B cell (primary cell): Measurements from ENCODE around the gene ABCA2. TPM values are rescaled to one million over a fixed set of nuclear protein-coding genes. Genes with fewer than 3 reads are reported as not detected.

Source experiments
- ATAC-seq: fragments of 200-7000 bp; cut with Tn5 transposase; one replicate; pipeline ENCODE4 v1.10.0; 2021; ENCODE audit warnings: low read depth, mild to moderate bottlenecking, moderate number of reproducible peaks, moderate library complexity
- CTCF ChIA-PET: fragments of 350-600 bp; sonication (Branson Sonifier 250); formaldehyde crosslinking; loops from one replicate; lab custom pipeline; 2021; ENCODE audit warnings: antibody characterized with exemption, inconsistent platforms; lab: Charles Lee
- POLR2A ChIA-PET: fragments of 350-600 bp; sonication (Branson Sonifier 250); formaldehyde crosslinking; loops from one replicate; lab custom pipeline; 2021; ENCODE audit warnings: antibody characterized with exemption; lab: Charles Lee
- DNase-seq: peaks from one replicate; pipeline ENCODE4 v3.0.0; 2013
- H2AFZ ChIP-seq: 2 replicates; pipeline ENCODE4 v1.6.1; 2012; ENCODE audit warnings: mild to moderate bottlenecking, low read depth, low read length; ENCODE audit not compliant: insufficient read depth, poor library complexity, severe bottlenecking
- H3K27ac ChIP-seq, 2 donors: 1 replicate in 1 of 2; 2 replicates in 1 of 2; pipeline ENCODE4 v1.5.1; 2012 to 2013; ENCODE audit warnings: low read length in 2 of 2, mild to moderate bottlenecking in 2 of 2, moderate library complexity in 1 of 2
- H3K27me3 ChIP-seq, 4 experiments: fragments of 200-600 bp in 1 of 4; sonication (generic) in 1 of 4; replicated peaks in 1 of 4; 1 replicate in 2 of 4; 2 replicates in 2 of 4; pipeline versions ENCODE4 v1.6.1 to v1.7.0; 2013 to 2016; ENCODE audit warnings: low read length in 3 of 4, mild to moderate bottlenecking in 2 of 4, mixed read lengths in 1 of 4, moderate library complexity in 1 of 4; ENCODE audit not compliant: insufficient read depth in 4 of 4, control insufficient read depth in 3 of 4; ENCODE audit errors: control extremely low read depth in 1 of 4
- H3K36me3 ChIP-seq, 2 experiments: replicated peaks in 1 of 2; 1 replicate in 1 of 2; 2 replicates in 1 of 2; pipeline versions ENCODE4 v1.6.1 to v1.7.1; 2013; ENCODE audit warnings: low read length in 1 of 2; ENCODE audit not compliant: insufficient read depth in 2 of 2, control insufficient read depth in 1 of 2; ENCODE audit errors: control extremely low read depth in 1 of 2, extremely low read depth in 1 of 2
- H3K4me1 ChIP-seq, 2 donors: fragments of 200-600 bp in 1 of 2; sonication (generic) in 1 of 2; 1 replicate in 1 of 2; 2 replicates in 1 of 2; pipeline versions ENCODE4 v1.5.1 to v1.6.1; 2013 to 2017; ENCODE audit warnings: low read length in 2 of 2; ENCODE audit not compliant: control insufficient read depth in 2 of 2, insufficient read depth in 2 of 2
- H3K4me2 ChIP-seq: replicated peaks from 2 replicates; pipeline ENCODE3; 2012; ENCODE audit warnings: mild to moderate bottlenecking, low read depth, low read length; ENCODE audit not compliant: poor library complexity, severe bottlenecking
- H3K4me3 ChIP-seq, 5 experiments: fragments of 200-600 bp in 1 of 5; sonication (generic) in 1 of 5; 1 replicate in 3 of 5; 2 replicates in 2 of 5; pipeline versions ENCODE4 v1.5.1 to v1.7.0; 2011 to 2016; ENCODE audit warnings: low read length in 4 of 5, mild to moderate bottlenecking in 4 of 5, low read depth in 2 of 5, control low read depth in 1 of 5, moderate library complexity in 1 of 5; ENCODE audit not compliant: insufficient read depth in 1 of 5; ENCODE audit errors: control extremely low read depth in 1 of 5, extremely low read depth in 1 of 5
- H3K79me2 ChIP-seq: fragments of 200-600 bp; sonication (generic); one replicate; pipeline ENCODE4 v1.6.0; 2016; ENCODE audit warnings: low read length; ENCODE audit not compliant: control insufficient read depth, insufficient read depth
- H3K9ac ChIP-seq: fragments of 200-600 bp; sonication (generic); 2 replicates; pipeline ENCODE4 v1.6.1; 2017; ENCODE audit warnings: mild to moderate bottlenecking, low read length, moderate library complexity
- H3K9me3 ChIP-seq, 3 donors: one replicate each; pipeline versions ENCODE4 v1.6.1 to v1.7.1; 2013; ENCODE audit warnings: low read length in 2 of 3; ENCODE audit not compliant: control insufficient read depth in 2 of 3, insufficient read depth in 1 of 3; ENCODE audit errors: control extremely low read depth in 1 of 3
- H4K20me1 ChIP-seq: 2 replicates; pipeline ENCODE4 v1.6.0; 2012; ENCODE audit warnings: mild to moderate bottlenecking, low read length; ENCODE audit not compliant: insufficient read depth, control insufficient read depth, poor library complexity, severe bottlenecking
- H3K27ac Mint-ChIP-seq: one replicate; pipeline ENCODE4 v1.8.0; 2021; ENCODE audit warnings: mixed read lengths
- H3K27me3 Mint-ChIP-seq: one replicate; pipeline ENCODE4 v1.8.0; 2021; ENCODE audit warnings: mixed read lengths
- H3K4me1 Mint-ChIP-seq: one replicate; pipeline ENCODE4 v1.8.0; 2021; ENCODE audit warnings: mixed read lengths
- H3K4me3 Mint-ChIP-seq: one replicate; pipeline ENCODE4 v1.8.0; 2021; ENCODE audit warnings: mixed read lengths
- H3K9me3 Mint-ChIP-seq: one replicate; pipeline ENCODE4 v1.8.0; 2022; ENCODE audit warnings: mixed read lengths; ENCODE audit not compliant: insufficient read depth
- EZH2 ChIP-seq: IDR thresholded peaks from 2 replicates; pipeline ENCODE4 v1.6.1; 2012; ENCODE audit warnings: borderline replicate concordance, low read depth, mild to moderate bottlenecking, moderate library complexity, low read length; ENCODE audit not compliant: insufficient read depth, poor library complexity, severe bottlenecking
- WGBS: methylation state at CpG from one replicate; pipeline ENCODE4 v1.1.5; 2013; ENCODE audit warnings: missing lambda C conversion rate; ENCODE audit not compliant: insufficient coverage; 5-methylcytosine and 5-hydroxymethylcytosine counted together
- intact Hi-C: fragments of 100-400 bp; cut with micrococcal nuclease; formaldehyde crosslinking; loops from one replicate; pipeline ENCODE4 v1.10.0; 2022
- polyA plus RNA-seq: library from polyadenylated mRNA; depleted of rRNA; stranded (reverse); fragments of >200 nt; gene quantifications from 2 replicates; pipeline ENCODE4 v1.2.3, GENCODE V29; 2012
- total RNA-seq, 2 donors: library from RNA; stranded (reverse); fragments of 120-200 nt in 1 of 2; gene quantifications; 1 replicate in 1 of 2; 2 replicates in 1 of 2; pipeline versions ENCODE4 v1.2.3 to v1.2.4, GENCODE V29; 2013 to 2022
- TF ChIP-seq, protein P1 (sequence below): fragments of 200-600 bp; IDR thresholded peaks from one replicate; pipeline ENCODE4 v1.8.0; 2022; ENCODE audit warnings: antibody characterized with exemption, mild to moderate bottlenecking

Gene ABCA2
- total and polyA plus RNA-seq, 2 donors (not counting 1 experiment from before 2014, with no cell fraction given): 30.7 to 61.1 TPM

DNA sequence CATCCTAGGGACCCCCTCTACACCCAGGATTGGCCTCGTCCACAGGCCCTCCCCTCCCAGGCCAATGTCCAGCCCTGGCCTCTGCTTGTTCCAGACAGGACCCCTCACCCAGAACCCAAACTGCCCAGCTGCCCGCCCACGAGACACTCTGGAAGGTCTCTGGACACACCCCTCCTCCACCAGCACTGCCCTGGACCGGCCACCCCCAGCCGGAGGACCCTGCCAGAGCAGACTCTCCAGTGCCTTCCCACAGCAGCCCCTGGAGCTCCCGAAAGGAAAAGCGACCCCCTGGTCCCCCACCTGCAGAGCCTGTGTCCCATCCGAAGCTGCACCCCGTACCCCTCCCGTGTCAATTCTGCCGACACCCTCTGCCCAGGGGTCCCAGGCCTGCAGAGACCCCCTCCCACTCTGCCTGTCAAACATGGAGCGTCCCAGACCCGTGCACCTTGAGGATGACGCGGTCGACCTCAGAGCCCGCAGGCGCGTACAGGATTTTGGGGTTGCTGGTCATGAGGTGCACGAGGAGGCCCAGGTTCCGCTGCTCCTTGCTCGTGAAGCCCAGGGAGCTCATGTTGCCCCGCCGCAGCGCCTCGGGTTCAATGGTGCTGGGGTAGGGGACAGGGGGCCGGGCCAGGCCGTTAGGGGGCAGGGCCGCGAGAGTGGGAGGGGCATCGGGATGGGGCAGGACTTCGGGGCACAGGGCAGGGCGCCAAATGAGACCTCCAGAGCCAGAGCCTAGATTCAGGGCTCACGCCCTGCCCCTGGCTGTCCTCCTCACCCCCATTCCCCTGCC is 8.0 kb downstream of the ABCA2 start:
- no peaks in the 10 kb centered on the region for H3K4me1 ChIP-seq
- Mint-ChIP-seq H3K4me3 (no peak overlapping the region), H3K27ac (no peak overlapping the region), H3K4me1 (no peaks in the 10 kb centered on the region), H3K27me3 (no peaks in the 10 kb centered on the region), H3K9me3 (no peaks in the 10 kb centered on the region)
- no peak overlapping the region for H3K27ac ChIP-seq
- ChIA-PET CTCF (interaction anchor here (1.4 to 2.1 kb wide), 3 partner anchors 9 to 27 kb away, joined by 5 to 6 read pairs (median 5); no protein-coding TSS in a partner anchor), POLR2A (interaction anchor here (1.0 kb wide), 1 partner anchor 10 kb away, joined by 3 read pairs; no protein-coding TSS in a partner anchor)
- DNase-seq (no peak), ATAC-seq (no peak)
- 97% methylated on average over 34 of the region's 34 CpGs for WGBS
- H2AFZ ChIP-seq: no peak overlapping the region
- H3K4me3 ChIP-seq: no peak overlapping the region
- H3K4me2 ChIP-seq: no peak overlapping the region
- H3K27me3 ChIP-seq: no peaks in the 10 kb centered on the region
- H4K20me1 ChIP-seq: no peaks in the 10 kb centered on the region
- H3K36me3 ChIP-seq: peaks cover 0 to 5% of the 10 kb centered on the region in 2 experiments
- intact Hi-C loops: no loop called here
- H3K79me2 ChIP-seq: no peaks in the 10 kb centered on the region
- H3K9ac ChIP-seq: no peak overlapping the region
- peaks cover 0 to 9% (median 0%) of the 10 kb centered on the region in 3 donors for H3K9me3 ChIP-seq
- TF ChIP-seq EZH2: no peak
- TF ChIP-seq, protein P1, sequence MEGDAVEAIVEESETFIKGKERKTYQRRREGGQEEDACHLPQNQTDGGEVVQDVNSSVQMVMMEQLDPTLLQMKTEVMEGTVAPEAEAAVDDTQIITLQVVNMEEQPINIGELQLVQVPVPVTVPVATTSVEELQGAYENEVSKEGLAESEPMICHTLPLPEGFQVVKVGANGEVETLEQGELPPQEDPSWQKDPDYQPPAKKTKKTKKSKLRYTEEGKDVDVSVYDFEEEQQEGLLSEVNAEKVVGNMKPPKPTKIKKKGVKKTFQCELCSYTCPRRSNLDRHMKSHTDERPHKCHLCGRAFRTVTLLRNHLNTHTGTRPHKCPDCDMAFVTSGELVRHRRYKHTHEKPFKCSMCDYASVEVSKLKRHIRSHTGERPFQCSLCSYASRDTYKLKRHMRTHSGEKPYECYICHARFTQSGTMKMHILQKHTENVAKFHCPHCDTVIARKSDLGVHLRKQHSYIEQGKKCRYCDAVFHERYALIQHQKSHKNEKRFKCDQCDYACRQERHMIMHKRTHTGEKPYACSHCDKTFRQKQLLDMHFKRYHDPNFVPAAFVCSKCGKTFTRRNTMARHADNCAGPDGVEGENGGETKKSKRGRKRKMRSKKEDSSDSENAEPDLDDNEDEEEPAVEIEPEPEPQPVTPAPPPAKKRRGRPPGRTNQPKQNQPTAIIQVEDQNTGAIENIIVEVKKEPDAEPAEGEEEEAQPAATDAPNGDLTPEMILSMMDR: no peak
